ENCODE measurements around the gene SHMT2.

The SHMT2 gene

DNA sequence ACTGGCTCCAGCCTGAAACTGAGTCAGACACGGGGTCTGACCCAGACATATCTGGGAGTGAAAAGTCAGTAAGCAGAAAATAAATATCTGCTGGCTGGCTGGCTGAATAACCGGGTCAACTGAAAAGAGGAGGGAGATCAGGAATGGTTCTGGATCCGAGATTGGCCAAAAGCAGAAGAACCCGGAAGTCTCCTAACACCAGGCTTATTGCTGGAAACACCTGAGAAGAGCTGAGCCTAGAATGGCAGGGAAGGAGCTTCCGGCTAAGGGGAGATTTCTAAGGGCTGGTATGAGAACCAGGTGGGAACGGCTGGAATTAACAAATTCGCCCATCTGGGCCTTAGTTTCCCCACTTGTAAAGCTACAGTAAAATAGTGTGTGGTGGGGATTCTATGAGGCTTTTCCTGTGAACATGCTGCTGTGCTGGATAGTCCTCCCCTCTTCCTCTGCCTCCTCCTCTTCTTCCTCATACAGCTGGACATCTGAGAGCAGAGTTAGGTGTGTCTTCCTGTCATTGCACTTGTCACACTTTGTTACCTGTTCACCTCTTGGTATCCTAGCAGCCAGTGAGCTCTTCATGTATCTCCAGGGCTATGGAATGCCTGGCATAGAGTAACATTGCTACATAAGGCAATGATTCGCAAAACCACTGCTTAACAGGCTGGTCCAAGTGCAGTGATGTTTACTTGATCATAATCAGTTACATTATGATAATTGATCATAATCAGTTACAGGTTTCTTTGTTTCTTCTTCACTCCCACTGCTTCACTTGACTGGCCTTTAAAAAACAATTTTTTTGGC, 2.0 kb upstream of the SHMT2 start:
- DNase-seq (ENCODE audit: low read depth): no peak

GRCh38 chr12:57229046-57229633, 371 bp upstream of the SHMT2 start:
- DNase-seq (ENCODE audit: low read depth): no peak

DNA sequence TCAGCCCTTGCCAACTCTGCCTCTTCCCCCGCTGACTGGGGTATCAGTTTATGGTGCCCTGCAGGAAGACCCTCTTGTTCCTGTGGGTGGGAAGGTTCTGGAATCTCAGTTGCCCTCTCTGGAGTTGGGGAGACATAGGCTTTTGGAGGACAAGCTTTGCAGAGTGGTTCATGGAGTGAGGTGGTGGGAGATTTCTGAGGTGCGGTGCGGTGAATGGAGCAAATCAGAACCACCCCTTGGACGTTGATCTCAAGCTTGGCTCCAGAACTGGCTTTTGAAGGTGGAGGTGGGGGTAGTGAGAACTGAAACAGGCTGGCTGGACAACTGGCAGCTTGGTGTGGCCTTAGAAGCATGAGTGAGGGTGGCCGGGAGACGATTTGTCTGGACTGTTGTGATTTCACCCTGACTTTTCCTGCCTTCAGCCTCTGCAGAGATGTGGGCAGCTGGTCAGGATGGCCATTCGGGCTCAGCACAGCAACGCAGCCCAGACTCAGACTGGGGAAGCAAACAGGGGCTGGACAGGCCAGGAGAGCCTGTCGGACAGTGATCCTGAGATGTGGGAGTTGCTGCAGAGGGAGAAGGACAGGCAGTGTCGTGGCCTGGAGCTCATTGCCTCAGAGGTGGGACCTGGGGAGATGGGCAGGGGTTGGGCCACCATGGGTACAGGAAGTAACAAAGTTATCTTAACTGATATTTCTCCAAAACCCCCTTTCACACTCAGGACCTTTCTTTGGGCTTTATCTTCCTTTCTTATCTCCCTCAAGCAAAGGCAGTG, 1.1 kb downstream of the SHMT2 start:
- DNase-seq (ENCODE audit: low read depth): no peak

DNA sequence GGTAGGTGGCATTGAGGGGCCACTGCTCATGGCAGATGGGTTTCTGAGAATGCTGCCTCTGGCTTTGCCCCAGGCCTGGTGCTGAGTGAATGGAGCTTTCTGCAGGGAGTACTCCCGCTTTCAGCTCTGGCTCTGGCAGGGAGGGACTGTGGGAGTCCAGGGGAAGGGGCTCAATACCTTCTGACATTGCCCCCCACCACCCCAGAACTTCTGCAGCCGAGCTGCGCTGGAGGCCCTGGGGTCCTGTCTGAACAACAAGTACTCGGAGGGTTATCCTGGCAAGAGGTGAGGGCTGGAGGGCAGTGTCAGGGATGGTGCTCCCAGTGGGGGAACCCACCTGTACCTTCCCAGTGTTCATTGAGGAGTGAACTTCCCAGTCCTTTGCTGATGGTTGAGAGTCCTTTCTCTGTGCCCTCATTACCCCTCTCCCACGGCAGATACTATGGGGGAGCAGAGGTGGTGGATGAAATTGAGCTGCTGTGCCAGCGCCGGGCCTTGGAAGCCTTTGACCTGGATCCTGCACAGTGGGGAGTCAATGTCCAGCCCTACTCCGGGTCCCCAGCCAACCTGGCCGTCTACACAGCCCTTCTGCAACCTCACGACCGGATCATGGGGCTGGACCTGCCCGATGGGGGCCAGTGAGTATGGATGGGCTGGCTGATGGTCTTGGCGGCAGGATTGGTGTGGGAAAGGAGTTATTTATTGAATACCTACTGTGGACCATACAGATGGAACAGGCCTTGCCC, 1.9 kb downstream of the SHMT2 start:
- DNase-seq (ENCODE audit: low read depth): no peak

DNA sequence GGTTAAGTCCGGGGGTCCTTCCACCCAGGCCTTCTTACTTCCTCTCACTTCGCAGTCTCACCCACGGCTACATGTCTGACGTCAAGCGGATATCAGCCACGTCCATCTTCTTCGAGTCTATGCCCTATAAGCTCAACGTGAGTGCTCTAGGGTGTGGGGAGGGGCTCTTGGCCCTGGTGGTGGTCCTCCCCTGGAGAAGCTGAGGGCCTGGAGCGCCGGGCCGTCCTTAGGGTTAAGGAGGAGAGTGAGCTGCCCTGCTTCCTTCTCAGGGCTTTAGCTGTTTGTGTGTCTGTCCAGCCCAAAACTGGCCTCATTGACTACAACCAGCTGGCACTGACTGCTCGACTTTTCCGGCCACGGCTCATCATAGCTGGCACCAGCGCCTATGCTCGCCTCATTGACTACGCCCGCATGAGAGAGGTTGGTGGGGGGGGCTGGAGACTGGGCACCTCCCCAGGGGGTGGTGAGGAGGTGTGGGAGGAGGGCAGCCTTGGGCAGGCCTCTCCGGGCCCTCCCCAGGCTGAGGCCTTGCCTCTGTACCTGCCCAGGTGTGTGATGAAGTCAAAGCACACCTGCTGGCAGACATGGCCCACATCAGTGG, 2.7 kb downstream of the SHMT2 start:
- no peak for DNase-seq (ENCODE audit: low read depth)

GRCh38 chr12:57233357-57234232, 4.1 kb downstream of the SHMT2 start:
- no peak for DNase-seq (ENCODE audit: low read depth)

GRCh38 chr12:57234233-57234570, 4.7 kb downstream of the SHMT2 start:
- no peak for DNase-seq (ENCODE audit: low read depth)

DNA sequence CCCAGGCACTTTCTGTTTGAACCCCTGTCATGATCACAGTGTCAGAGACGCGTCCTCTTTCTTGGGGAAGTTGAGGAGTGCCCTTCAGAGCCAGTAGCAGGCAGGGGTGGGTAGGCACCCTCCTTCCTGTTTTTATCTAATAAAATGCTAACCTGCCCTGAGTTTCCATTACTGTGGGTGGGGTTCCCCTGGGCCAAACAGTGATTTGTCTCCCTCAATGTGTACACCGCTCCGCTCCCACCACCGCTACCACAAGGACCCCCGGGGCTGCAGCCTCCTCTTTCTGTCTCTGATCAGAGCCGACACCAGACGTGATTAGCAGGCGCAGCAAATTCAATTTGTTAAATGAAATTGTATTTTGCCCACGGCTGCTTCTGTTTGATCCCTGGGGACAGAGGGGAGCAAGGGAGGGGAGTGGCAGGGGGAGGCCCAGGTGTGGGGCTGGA, 5.1 kb downstream of the SHMT2 start:
- no peak for DNase-seq (ENCODE audit: low read depth)

DNA sequence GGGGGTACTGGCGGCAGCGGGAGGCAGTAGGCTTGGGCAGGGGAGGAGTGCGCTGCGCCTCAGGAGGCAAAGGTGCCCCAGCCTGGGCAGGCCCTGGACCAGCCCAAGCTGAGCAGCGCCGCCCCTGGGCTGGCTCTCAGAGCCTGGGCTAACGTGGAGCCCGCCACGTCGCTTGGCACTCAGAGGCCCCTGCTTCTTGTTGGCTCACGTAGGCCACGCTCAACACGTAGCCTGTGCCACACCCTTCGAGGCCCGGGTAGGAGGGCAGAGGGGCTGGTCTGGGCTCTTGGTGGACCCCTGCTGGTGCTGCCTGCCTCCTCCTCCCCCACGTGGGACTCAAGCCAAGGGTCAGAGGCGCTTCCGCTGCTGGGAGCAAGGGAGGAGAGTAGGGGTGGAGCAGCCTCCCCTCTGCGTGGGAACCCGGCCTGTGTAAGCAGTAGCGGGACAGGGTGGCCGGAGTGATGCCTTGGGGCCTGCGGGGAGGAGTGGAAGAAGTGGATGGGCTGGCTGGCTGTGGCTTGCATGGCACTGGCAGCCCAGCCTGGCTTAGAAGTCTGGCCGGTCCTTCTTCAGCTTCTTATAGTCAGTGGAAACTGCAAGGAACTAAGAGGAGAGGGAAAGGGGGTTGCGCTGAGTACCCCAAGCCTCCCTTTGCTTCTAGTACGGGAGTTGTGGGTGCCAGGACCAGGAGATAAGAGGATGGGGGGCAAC, 5.7 kb downstream of the SHMT2 start:
- no peak for DNase-seq (ENCODE audit: low read depth)

DNA sequence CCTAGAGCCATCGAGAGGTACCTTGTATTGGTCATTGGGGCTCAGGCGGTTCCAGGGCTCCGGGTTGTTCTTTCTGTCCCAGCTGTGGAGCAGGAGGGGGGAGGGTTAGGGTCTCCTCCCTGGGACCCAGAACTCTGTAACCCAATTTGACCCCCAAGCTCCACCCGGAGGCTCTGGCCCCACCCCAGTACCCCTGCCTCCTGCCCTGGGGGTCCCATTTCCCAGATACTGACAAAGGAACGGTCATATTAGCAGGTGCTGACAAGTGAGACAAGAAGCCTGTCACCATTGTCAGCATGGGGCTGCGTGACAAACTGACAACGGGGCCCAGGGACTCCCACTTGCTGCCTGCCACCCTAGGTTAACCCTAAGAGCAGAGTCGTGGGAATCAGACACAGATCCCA, 6.2 kb downstream of the SHMT2 start:
- DNase-seq (ENCODE audit: low read depth): no peak

DNA sequence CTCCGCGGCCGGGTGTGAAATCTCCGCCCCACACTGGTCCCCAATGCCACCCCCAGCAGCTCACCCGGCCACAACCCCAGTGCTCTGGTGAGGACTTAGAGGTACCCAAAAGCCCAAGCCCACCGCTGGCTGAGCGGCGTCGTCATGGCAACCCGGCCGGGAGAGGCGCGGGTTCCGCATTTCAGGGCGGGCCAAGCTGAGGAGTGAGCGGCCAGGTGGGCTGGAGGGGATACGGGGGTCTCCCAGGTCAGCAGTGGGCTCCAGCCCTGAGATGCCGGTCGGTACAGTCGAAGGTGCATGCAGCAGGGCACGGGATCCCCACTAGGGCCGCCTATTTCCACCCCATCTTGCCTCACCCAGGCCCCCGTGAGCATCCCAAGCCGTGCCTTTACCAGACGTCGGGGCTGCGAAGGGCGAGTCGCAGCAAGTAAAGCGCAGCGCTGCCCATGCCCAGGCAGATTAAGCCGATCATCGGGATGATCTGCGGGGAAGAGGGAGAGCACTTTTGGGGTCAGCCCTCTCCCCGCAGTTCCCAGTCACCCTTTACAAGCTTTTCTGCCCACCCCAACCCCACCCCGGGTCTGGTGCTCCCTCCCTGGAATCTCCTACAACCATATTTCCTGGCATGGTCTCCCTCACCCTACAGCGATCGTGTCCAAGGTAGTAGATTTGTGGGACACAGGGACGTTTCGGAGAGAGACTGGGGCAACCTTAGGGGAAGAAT, 6.9 kb downstream of the SHMT2 start:
- DNase-seq (ENCODE audit: low read depth): no peak

DNA sequence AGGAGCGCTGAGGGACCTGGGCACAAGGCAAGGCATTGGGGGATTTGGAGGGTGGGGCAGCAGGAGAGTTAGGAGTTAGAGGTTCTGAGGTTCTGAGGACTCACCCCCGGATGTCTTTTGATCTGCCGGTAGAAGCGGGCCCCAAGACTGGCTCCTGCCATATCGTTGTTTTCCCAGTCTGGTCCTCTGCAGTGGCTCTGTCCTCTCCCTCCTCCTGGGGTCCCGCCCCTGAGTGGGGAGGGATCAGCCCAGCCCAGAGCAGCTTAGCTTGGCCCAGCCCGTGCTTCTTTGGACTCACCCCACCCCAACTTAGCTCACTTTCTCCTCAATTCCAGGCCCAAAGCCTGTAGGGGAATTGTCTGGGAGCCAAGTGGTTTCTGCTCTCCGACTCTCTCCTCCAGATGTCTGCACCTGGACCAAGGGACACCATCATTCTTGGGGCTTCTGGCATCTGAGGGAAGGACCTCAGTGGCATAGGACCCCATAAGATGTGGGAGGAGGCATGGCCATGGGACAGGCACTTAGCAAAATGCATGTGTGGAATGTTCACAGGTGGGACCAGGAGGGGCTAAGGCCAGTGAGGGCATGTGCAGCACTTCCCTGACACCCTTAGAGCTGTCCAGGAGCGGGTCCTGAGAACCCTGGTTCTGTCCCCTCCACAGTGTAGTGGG, 7.5 kb downstream of the SHMT2 start:
- no peak for DNase-seq (ENCODE audit: low read depth)

- no peak for DNase-seq (ENCODE audit: low read depth)
These were observed 8.1 kb downstream of the SHMT2 start for GRCh38 chr12:57237596-57237931.

DNA sequence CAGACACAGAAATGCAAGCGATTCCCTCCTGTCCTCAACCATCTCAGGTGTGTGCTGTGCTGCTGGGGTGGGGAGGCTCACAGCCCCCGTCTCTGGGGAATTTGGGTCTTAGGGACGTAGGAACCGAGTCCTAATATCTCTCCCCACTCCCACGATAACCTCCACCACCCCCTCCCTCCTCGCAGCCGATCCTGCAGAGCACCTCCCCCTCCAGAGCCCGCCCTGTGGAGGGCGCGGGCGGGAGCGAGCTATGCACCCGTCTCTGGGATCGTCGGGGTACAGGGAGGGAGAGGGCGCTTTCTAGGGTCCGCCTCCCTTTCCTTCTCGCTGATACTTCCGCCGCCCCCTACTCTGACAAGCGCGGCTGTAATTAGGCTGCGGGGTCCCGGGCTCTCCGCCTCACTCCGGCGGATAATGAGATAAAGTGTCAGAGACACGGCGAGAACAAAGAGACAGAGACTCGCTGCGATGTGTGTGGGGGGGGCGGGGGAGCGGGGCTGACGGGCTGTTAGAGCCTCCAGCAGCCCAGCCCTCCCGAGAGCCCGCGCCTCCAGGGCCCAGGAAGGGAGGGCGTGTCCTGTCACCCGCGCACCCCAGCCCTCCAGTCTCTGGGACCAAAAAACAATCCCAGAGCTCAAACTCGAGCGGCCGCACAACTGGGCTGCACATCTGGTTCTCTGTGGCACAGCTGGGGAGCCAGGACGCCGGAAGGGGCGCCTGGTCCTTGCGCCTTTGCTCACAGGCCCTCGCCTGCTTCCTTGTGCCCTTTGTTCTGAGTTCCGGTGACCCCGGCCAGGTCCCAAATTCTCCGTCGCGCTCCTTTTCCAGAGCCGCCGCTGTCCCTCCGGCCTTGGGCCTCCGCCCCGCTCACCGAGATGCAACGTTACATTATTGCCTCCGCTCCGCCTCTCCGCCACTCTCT, 8.7 kb downstream of the SHMT2 start:
- DNase-seq (ENCODE audit: low read depth): no peak

GRCh38 chr12:57238854-57239554, 9.5 kb downstream of the SHMT2 start:
- DNase-seq (ENCODE audit: low read depth): peak; percentile 77

DNA sequence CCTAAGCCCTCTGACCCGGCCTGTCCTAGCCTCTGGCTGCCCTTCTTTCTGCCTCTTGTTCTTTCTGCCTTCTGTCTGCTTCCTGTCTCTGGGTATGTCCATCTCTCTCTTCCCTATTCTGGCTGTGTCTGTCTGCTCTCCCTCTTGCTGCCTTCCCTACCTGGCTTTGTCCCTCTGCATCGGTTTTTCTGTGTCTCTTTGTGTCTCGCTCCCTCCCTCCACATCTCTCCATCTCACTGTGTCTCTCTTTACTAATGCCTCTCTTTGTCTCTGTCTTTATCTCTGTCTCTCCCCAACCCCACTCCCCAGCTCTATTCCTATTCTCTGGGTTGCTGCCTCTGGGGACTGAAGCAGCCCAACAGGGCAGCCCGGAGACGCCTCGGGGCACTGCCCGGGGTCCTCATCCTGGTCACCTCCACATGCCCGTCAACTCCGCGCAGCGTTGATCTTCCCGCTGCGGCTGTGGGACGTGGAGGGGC, 10.1 kb downstream of the SHMT2 start:
- no peak for DNase-seq (ENCODE audit: low read depth)

All from stimulated activated CD4-positive, alpha-beta T cell treated with anti-CD3 and anti-CD28 coated beads, Interleukin-2, amount 100 ng/mL, for 4 hours (primary cell).